ENCODE data around the gene RTBDN. TPM values are rescaled to one million over a fixed set of nuclear protein-coding genes. Genes with fewer than 3 reads are reported as not detected.

The RTBDN gene
- total RNA-seq, 1 experiment from 2014 or later, result not detected

- H3K36me3 Mint-ChIP-seq (ENCODE audit: insufficient read depth, unreplicated experiment), result peaks cover 67% of the 10 kb centered on the region
- H3K4me1 Mint-ChIP-seq (ENCODE audit: low read depth, unreplicated experiment), result peaks cover 28% of the 10 kb centered on the region
- TF ChIP-seq CTCF (IDR thresholded peaks at IDR 0.05; ENCODE audit: unreplicated experiment), result no peak
- peak overlapping the region; percentile 86 for H3K4me3 Mint-ChIP-seq (ENCODE audit: low read depth, unreplicated experiment)
- no peaks in the 10 kb centered on the region for H3K27me3 Mint-ChIP-seq (ENCODE audit: unreplicated experiment)
- no peaks in the 10 kb centered on the region for H3K9me3 Mint-ChIP-seq (ENCODE audit: low read depth, unreplicated experiment)
- no peak for DNase-seq
- H3K27ac Mint-ChIP-seq (ENCODE audit: unreplicated experiment), result peak overlapping the region; percentile 98
- CTCF ChIA-PET, result interaction anchor here (3.0 kb wide), 1 partner anchor 13 kb away, joined by 17 read pairs; no protein-coding TSS in a partner anchor
- intact Hi-C loops (cut with micrococcal nuclease; ENCODE audit: unreplicated experiment), result no loop called here
- BruUV-seq (replicated peaks), result no TSS peak
These were observed 43.6 kb downstream of the RTBDN start for GRCh38 chr19:12790628-12791344.

GRCh38 chr19:12789904-12790619 is 44.3 kb downstream of the RTBDN start:
- Mint-ChIP-seq H3K27ac (ENCODE audit: unreplicated experiment) (peak overlapping the region; percentile 98), H3K4me1 (ENCODE audit: low read depth, unreplicated experiment) (peaks cover 24% of the 10 kb centered on the region), H3K27me3 (ENCODE audit: unreplicated experiment) (no peaks in the 10 kb centered on the region), H3K9me3 (ENCODE audit: low read depth, unreplicated experiment) (no peaks in the 10 kb centered on the region), H3K4me3 (ENCODE audit: low read depth, unreplicated experiment) (peak overlapping the region; percentile 86), H3K36me3 (ENCODE audit: insufficient read depth, unreplicated experiment) (peaks cover 64% of the 10 kb centered on the region)
- no peak for TF ChIP-seq CTCF (IDR thresholded peaks at IDR 0.05; ENCODE audit: unreplicated experiment)
- no TSS peak for BruUV-seq (replicated peaks)
- intact Hi-C loops (cut with micrococcal nuclease; ENCODE audit: unreplicated experiment), result no loop called here
- CTCF ChIA-PET, result no interaction called here
- peak; percentile 95 for DNase-seq

- DNase-seq, result no peak
- BruUV-seq (replicated peaks), result no TSS peak
- Mint-ChIP-seq H3K27ac (ENCODE audit: unreplicated experiment) (peak overlapping the region; percentile 98), H3K27me3 (ENCODE audit: unreplicated experiment) (no peaks in the 10 kb centered on the region), H3K4me3 (ENCODE audit: low read depth, unreplicated experiment) (peak overlapping the region; percentile 86), H3K4me1 (ENCODE audit: low read depth, unreplicated experiment) (peaks cover 24% of the 10 kb centered on the region), H3K9me3 (ENCODE audit: low read depth, unreplicated experiment) (no peaks in the 10 kb centered on the region), H3K36me3 (ENCODE audit: insufficient read depth, unreplicated experiment) (peaks cover 56% of the 10 kb centered on the region)
- CTCF ChIA-PET, result interaction anchor here (0.8 kb wide), 1 partner anchor 11 kb away, joined by 5 read pairs; no protein-coding TSS in a partner anchor
- intact Hi-C loops (cut with micrococcal nuclease; ENCODE audit: unreplicated experiment), result no loop called here
- TF ChIP-seq CTCF (IDR thresholded peaks at IDR 0.05; ENCODE audit: unreplicated experiment), result no peak
These were observed 45.1 kb downstream of the RTBDN start for GRCh38 chr19:12789098-12789903.

GRCh38 chr19:12788682-12789097 is 45.7 kb downstream of the RTBDN start:
- H3K27ac Mint-ChIP-seq (ENCODE audit: unreplicated experiment), result peak overlapping the region; percentile 98
- peaks cover 50% of the 10 kb centered on the region for H3K36me3 Mint-ChIP-seq (ENCODE audit: insufficient read depth, unreplicated experiment)
- DNase-seq, result peak; percentile 65
- H3K4me1 Mint-ChIP-seq (ENCODE audit: low read depth, unreplicated experiment), result peaks cover 24% of the 10 kb centered on the region
- no peaks in the 10 kb centered on the region for H3K9me3 Mint-ChIP-seq (ENCODE audit: low read depth, unreplicated experiment)
- peak overlapping the region; percentile 86 for H3K4me3 Mint-ChIP-seq (ENCODE audit: low read depth, unreplicated experiment)
- intact Hi-C loops (cut with micrococcal nuclease; ENCODE audit: unreplicated experiment), result no loop called here
- TF ChIP-seq CTCF (IDR thresholded peaks at IDR 0.05; ENCODE audit: unreplicated experiment), result no peak
- BruUV-seq (replicated peaks), result no TSS peak
- H3K27me3 Mint-ChIP-seq (ENCODE audit: unreplicated experiment), result no peaks in the 10 kb centered on the region
- CTCF ChIA-PET, result interaction anchor here (0.8 kb wide), 1 partner anchor 11 kb away, joined by 5 read pairs; no protein-coding TSS in a partner anchor

All from Calu3 (cell line).